ENCODE results near the gene HMX1. TPM values are rescaled to one million over a fixed set of nuclear protein-coding genes. Genes with fewer than 3 reads are reported as not detected.

Gene HMX1
- total and polyA plus RNA-seq, 2 donors from 2014 or later: not detected

GRCh38 chr4:8896071-8896470 is 24.4 kb upstream of the HMX1 start:
- Histone ChIP-seq H3K4me3 (ENCODE audit: low read length in 3 of 3) (no peak overlapping the region), H3K27me3 (ENCODE audit: control insufficient read depth, insufficient read depth, low read length) (peaks cover 30% of the 10 kb centered on the region), H3K27ac (ENCODE audit: low read depth in 2 of 2, low read length in 2 of 2) (no peak overlapping the region), H3K4me1 (ENCODE audit: control insufficient read depth in 2 of 3, insufficient read depth in 2 of 3, low read depth in 1 of 3, low read length in 3 of 3) (no peaks in the 10 kb centered on the region), H3K36me3 (ENCODE audit: control insufficient read depth in 2 of 3, insufficient read depth in 3 of 3, low read length in 3 of 3) (no peaks in the 10 kb centered on the region), H3K9me3 (ENCODE audit: control insufficient read depth in 2 of 3, insufficient read depth in 1 of 3, low read length in 3 of 3) (peaks cover 0 to 7% (median 2%) of the 10 kb centered on the region in 3 donors), H3K9ac (ENCODE audit: low read length in 3 of 3) (no peak overlapping the region)
- FAIRE-seq (no peak), DNase-seq (no peak)
- no peak for TF ChIP-seq CTCF (IDR thresholded peaks at IDR 0.05; ENCODE audit: borderline replicate concordance, extremely low read depth, insufficient read depth)
- intact Hi-C loops (cut with DNase I): no loop called here

GRCh38 chr4:8895295-8895694 is 23.7 kb upstream of the HMX1 start:
- intact Hi-C loops (cut with DNase I): no loop called here
- no peak overlapping the region for H3K27ac ChIP-seq (ENCODE audit: low read depth in 2 of 2, low read length in 2 of 2)
- no peak for TF ChIP-seq CTCF (IDR thresholded peaks at IDR 0.05; ENCODE audit: borderline replicate concordance, extremely low read depth, insufficient read depth)
- H3K4me3 ChIP-seq (ENCODE audit: low read length in 3 of 3): no peak overlapping the region
- no peaks in the 10 kb centered on the region for H3K36me3 ChIP-seq (ENCODE audit: control insufficient read depth in 2 of 3, insufficient read depth in 3 of 3, low read length in 3 of 3)
- no peaks in the 10 kb centered on the region for H3K4me1 ChIP-seq (ENCODE audit: control insufficient read depth in 2 of 3, insufficient read depth in 2 of 3, low read depth in 1 of 3, low read length in 3 of 3)
- H3K27me3 ChIP-seq (ENCODE audit: control insufficient read depth, insufficient read depth, low read length): peaks cover 36% of the 10 kb centered on the region
- FAIRE-seq (no peak), DNase-seq (no peak)
- H3K9ac ChIP-seq (ENCODE audit: low read length in 3 of 3): no peak overlapping the region
- peaks cover 0 to 2% (median 0%) of the 10 kb centered on the region in 3 donors for H3K9me3 ChIP-seq (ENCODE audit: control insufficient read depth in 2 of 3, insufficient read depth in 1 of 3, low read length in 3 of 3)

GRCh38 chr4:8894424-8894816 is 22.8 kb upstream of the HMX1 start:
- DNase-seq (no peak), FAIRE-seq (no peak)
- H3K27me3 ChIP-seq (ENCODE audit: control insufficient read depth, insufficient read depth, low read length): peaks cover 38% of the 10 kb centered on the region
- H3K36me3 ChIP-seq (ENCODE audit: control insufficient read depth in 2 of 3, insufficient read depth in 3 of 3, low read length in 3 of 3): no peaks in the 10 kb centered on the region
- H3K4me1 ChIP-seq (ENCODE audit: control insufficient read depth in 2 of 3, insufficient read depth in 2 of 3, low read depth in 1 of 3, low read length in 3 of 3): no peaks in the 10 kb centered on the region
- intact Hi-C loops (cut with DNase I): no loop called here
- H3K27ac ChIP-seq (ENCODE audit: low read depth in 2 of 2, low read length in 2 of 2): no peak overlapping the region
- no peaks in the 10 kb centered on the region for H3K9me3 ChIP-seq (ENCODE audit: control insufficient read depth in 2 of 3, insufficient read depth in 1 of 3, low read length in 3 of 3)
- no peak overlapping the region for H3K4me3 ChIP-seq (ENCODE audit: low read length in 3 of 3)
- TF ChIP-seq CTCF (IDR thresholded peaks at IDR 0.05; ENCODE audit: borderline replicate concordance, extremely low read depth, insufficient read depth): no peak
- H3K9ac ChIP-seq (ENCODE audit: low read length in 3 of 3): no peak overlapping the region

Measured in kidney (tissue), 14 donors.